GM12892 (cell line): ENCODE results near the gene STK11.
"Not testable (repeated sequence)": the region's sequence is repeated elsewhere in the genome, so short reads cannot be mapped to it uniquely, and the experiment has no call there.

Experiments used
- DNase-seq: peaks from one replicate; pipeline ENCODE4 v3.0.0; 2011; ENCODE audit not compliant: insufficient read length
- FAIRE-seq: peaks from 2 replicates; lab custom pipeline; 2011; peaks lifted over from hg19 to GRCh38; lab: Jason Lieb, UNC
- POLR2A ChIP-seq: IDR thresholded peaks from 2 replicates; pipeline ENCODE4 v1.6.1; 2011; ENCODE audit warnings: low read depth, low read length, control low read depth
- POLR2AphosphoS5 ChIP-seq: IDR thresholded peaks from 2 replicates; pipeline ENCODE4 v1.6.1; 2011; ENCODE audit warnings: low read depth, low read length, control low read depth
- TAF1 ChIP-seq: IDR thresholded peaks from 2 replicates; pipeline ENCODE4 v1.6.1; 2011; ENCODE audit warnings: low read depth, mild to moderate bottlenecking, control low read depth, low read length, borderline replicate concordance

Gene STK11

GRCh38 chr19:1238369-1239303 lies 33.1 kb downstream of the STK11 start:
- no peak for DNase-seq
- no peak for FAIRE-seq
- TF ChIP-seq TAF1 (no peak), POLR2A (no peak), POLR2AphosphoS5 (no peak)

- no peak for TF ChIP-seq POLR2A
- TF ChIP-seq POLR2AphosphoS5, result no peak
- TF ChIP-seq TAF1, result no peak
- no peak for DNase-seq
- no peak for FAIRE-seq
These were observed 33.8 kb downstream of the STK11 start for GRCh38 chr19:1239420-1239795.

- DNase-seq (peak; percentile 100), FAIRE-seq (peak; percentile 94)
- TF ChIP-seq POLR2A (no peak), TAF1 (no peak), POLR2AphosphoS5 (no peak)
These were observed 34.5 kb downstream of the STK11 start for GRCh38 chr19:1239796-1240737.

- TF ChIP-seq POLR2AphosphoS5 (no peak), POLR2A (no peak), TAF1 (no peak)
- no peak for DNase-seq
- peak; percentile 62 for FAIRE-seq
These were observed 35.3 kb downstream of the STK11 start for GRCh38 chr19:1240925-1241324.

- FAIRE-seq, result peak; percentile 100
- peak; percentile 99 for DNase-seq
- TF ChIP-seq TAF1 (no peak), POLR2A (peak; percentile 48; the same call in 1 of the 2 replicates), POLR2AphosphoS5 (no peak)
These were observed 36.0 kb downstream of the STK11 start, which contains the start of gene ATP5F1D for GRCh38 chr19:1241417-1242095. TSS of gene ATP5F1D (plus strand) at chr19:1241751. CDS start at chr19:1241851, 100 bp downstream.

GRCh38 chr19:1243768-1244692 lies 38.5 kb downstream of the STK11 start:
- no peak for TF ChIP-seq TAF1
- no peak for TF ChIP-seq POLR2AphosphoS5
- TF ChIP-seq POLR2A, result no peak
- DNase-seq, result peak; percentile 93
- no peak for FAIRE-seq

- TF ChIP-seq POLR2AphosphoS5, result no peak
- FAIRE-seq (no peak), DNase-seq (no peak)
These were observed 39.3 kb downstream of the STK11 start for GRCh38 chr19:1244693-1245451.

GRCh38 chr19:1245494-1246264 lies 40.1 kb downstream of the STK11 start:
- FAIRE-seq, result no peak
- no peak for TF ChIP-seq POLR2AphosphoS5
- no peak for TF ChIP-seq TAF1
- TF ChIP-seq POLR2A, result no peak
- no peak for DNase-seq

- FAIRE-seq, DNase-seq: not testable (repeated sequence)
These were observed 40.9 kb downstream of the STK11 start for GRCh38 chr19:1246265-1247087.
